ENCODE results near the gene TEX14.

GRCh38 chr17:58507123-58507634 is 184.7 kb downstream of the TEX14 start:
- TF ChIP-seq CTCF (IDR thresholded peaks at IDR 0.05) (no peak), POLR2A (IDR thresholded peaks at IDR 0.05) (no peak), POLR2AphosphoS5 (IDR thresholded peaks at IDR 0.05) (no peak)

All from breast epithelium (tissue), 3 donors.